H1 (cell line): Measurements from ENCODE around the gene LGALSL. TPM values are rescaled to one million over a fixed set of nuclear protein-coding genes. Genes with fewer than 3 reads are reported as not detected.

ENCODE experiments used
- BRCA1 ChIP-seq: IDR thresholded peaks from 2 replicates; pipeline ENCODE4 v1.6.1; 2012; ENCODE audit warnings: low read depth, low read length, improper control_type of control experiment
- CHD7 ChIP-seq: fragments of 300-600 bp; sonication (generic); IDR thresholded peaks from 2 replicates; pipeline ENCODE4 v1.7.1; 2012; ENCODE audit warnings: low read length, moderate library complexity, mild to moderate bottlenecking, inconsistent platforms; ENCODE audit not compliant: insufficient replicate concordance
- NANOG ChIP-seq: IDR thresholded peaks from 2 replicates; pipeline ENCODE4 v1.6.1; 2011; ENCODE audit warnings: low read length, low read depth, mild to moderate bottlenecking, inconsistent platforms; ENCODE audit not compliant: insufficient read depth, poor library complexity, severe bottlenecking
- NRF1 ChIP-seq: IDR thresholded peaks from 2 replicates; pipeline ENCODE4 v1.6.1; 2011; ENCODE audit warnings: mild to moderate bottlenecking, low read depth, low read length, improper control_type of control experiment
- RAD21 ChIP-seq, 2 experiments: IDR thresholded peaks in 1 of 2; conservative IDR thresholded peaks in 1 of 2; 2 replicates each; pipeline ENCODE4 v1.6.1; 2011; ENCODE audit warnings: low read depth in 2 of 2, low read length in 2 of 2, improper control_type of control experiment in 1 of 2, inconsistent platforms in 1 of 2, mild to moderate bottlenecking in 1 of 2, moderate library complexity in 1 of 2
- RNF2 ChIP-seq: fragments of 200-900, 300-1000 bp; sonication (generic); IDR thresholded peaks from 2 replicates; pipeline ENCODE4 v1.7.1; 2016; ENCODE audit warnings: borderline replicate concordance, low read depth, mild to moderate bottlenecking, antibody characterized with exemption, low read length; ENCODE audit not compliant: poor library complexity, severe bottlenecking; ENCODE audit errors: missing control alignments
- TBP ChIP-seq: IDR thresholded peaks from 2 replicates; pipeline ENCODE4 v1.6.1; 2011; ENCODE audit warnings: low read depth, low read length, improper control_type of control experiment
- TCF12 ChIP-seq: IDR thresholded peaks from 2 replicates; pipeline ENCODE4 v1.6.1; 2011; ENCODE audit warnings: low read depth, mild to moderate bottlenecking, low read length
- ZNF274 ChIP-seq: IDR thresholded peaks from 2 replicates; pipeline ENCODE4 v1.7.0; 2012; ENCODE audit warnings: low read length, borderline replicate concordance; ENCODE audit errors: extremely low read depth
- polyA plus RNA-seq, 7 experiments: library from polyadenylated mRNA; depleted of rRNA in 3 of 7; stranded (reverse) in 5 of 7; unstranded in 2 of 7; fragments of >200 nt in 5 of 7; fragments of 200-250 nt in 2 of 7; gene quantifications; 1 replicate in 5 of 7; 2 replicates in 1 of 7; 4 replicates in 1 of 7; pipeline versions ENCODE4 v1.2.1 to v1.2.3, GENCODE V29; 2011 to 2013; ENCODE audit warnings: missing spikeins in 2 of 7, mixed read lengths in 2 of 7
- total RNA-seq: library from RNA; stranded (reverse); fragmentation: NEBNext Ultra II Directional; extraction: Animal tissue kit (Norgen Biotek cat#: 25700); gene quantifications from 2 replicates; pipeline ENCODE4 v1.2.1, GENCODE V29; 2021

Gene LGALSL
- total and polyA plus RNA-seq, 2 of the 8 experiments (the other 6 are each of a cell fraction or from before 2014, with no cell fraction given): 13.6 to 32.3 TPM

- TF ChIP-seq CHD7 (no peak), ZNF274 (no peak), NRF1 (no peak), BRCA1 (no peak), NANOG (no peak), TCF12 (no peak), RNF2 (no peak), TBP (no peak), RAD21 (IDR thresholded peaks at IDR 0.05 in 1 of 2, conservative IDR thresholded peaks at IDR 0.05 in 1 of 2; ENCODE audit: low read depth in 2 of 2, low read length in 2 of 2) (no peak)
Observed at GRCh38 chr2:64405581-64406406, 48.2 kb upstream of the LGALSL start (continued).
